ENCODE results near the gene ZNF408. TPM values are rescaled to one million over a fixed set of nuclear protein-coding genes. Genes with fewer than 3 reads are reported as not detected.
A peak's percentile ranks its signal among the peaks of the same experiment; 100 is the strongest.

Gene ZNF408
- total and polyA plus RNA-seq, 2 of the 13 experiments (the other 11 are each of a cell fraction or from before 2014, with no cell fraction given) = 11.2 to 12.5 TPM

DNA sequence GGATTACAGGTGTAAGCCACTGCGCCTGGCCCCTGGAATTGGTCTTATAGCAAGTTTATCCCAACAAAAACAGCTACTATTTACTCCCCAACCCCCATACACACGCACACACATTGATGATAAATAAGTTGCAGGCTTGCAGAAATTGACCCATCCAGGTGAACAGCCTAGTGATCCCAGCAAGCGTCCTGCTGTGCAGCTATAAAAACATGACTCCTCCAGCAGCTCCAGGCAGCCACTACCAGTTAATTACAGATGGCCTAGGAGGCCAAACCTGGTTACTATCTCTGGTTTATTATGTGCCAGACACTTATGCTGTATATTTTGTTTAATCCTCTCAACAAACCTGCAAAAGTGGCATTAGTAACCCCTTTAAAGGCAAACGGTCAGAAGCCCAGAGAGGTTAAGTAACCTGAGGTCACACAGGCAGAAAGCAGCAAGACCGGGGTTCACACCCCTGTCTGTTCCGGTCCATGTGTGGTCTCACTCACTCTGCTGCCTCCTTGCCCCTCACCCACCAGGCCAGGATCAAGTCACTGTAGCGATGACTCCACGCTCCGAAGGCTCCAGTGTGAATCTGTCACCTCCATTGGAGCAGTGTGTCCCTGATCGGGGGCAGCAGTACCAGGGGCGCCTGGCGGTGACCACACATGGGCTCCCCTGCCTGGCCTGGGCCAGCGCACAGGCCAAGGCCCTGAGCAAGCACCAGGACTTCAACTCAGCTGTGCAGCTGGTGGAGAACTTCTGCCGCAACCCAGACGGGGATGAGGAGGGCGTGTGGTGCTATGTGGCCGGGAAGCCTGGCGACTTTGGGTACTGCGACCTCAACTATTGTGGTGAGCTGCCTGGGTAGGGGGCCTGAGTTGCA lies 24.7 kb downstream of the ZNF408 start (continued):
- TF ChIP-seq, protein P1, sequence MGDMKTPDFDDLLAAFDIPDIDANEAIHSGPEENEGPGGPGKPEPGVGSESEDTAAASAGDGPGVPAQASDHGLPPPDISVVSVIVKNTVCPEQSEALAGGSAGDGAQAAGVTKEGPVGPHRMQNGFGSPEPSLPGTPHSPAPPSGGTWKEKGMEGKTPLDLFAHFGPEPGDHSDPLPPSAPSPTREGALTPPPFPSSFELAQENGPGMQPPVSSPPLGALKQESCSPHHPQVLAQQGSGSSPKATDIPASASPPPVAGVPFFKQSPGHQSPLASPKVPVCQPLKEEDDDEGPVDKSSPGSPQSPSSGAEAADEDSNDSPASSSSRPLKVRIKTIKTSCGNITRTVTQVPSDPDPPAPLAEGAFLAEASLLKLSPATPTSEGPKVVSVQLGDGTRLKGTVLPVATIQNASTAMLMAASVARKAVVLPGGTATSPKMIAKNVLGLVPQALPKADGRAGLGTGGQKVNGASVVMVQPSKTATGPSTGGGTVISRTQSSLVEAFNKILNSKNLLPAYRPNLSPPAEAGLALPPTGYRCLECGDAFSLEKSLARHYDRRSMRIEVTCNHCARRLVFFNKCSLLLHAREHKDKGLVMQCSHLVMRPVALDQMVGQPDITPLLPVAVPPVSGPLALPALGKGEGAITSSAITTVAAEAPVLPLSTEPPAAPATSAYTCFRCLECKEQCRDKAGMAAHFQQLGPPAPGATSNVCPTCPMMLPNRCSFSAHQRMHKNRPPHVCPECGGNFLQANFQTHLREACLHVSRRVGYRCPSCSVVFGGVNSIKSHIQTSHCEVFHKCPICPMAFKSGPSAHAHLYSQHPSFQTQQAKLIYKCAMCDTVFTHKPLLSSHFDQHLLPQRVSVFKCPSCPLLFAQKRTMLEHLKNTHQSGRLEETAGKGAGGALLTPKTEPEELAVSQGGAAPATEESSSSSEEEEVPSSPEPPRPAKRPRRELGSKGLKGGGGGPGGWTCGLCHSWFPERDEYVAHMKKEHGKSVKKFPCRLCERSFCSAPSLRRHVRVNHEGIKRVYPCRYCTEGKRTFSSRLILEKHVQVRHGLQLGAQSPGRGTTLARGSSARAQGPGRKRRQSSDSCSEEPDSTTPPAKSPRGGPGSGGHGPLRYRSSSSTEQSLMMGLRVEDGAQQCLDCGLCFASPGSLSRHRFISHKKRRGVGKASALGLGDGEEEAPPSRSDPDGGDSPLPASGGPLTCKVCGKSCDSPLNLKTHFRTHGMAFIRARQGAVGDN (CRISPR knock-in tag; IDR thresholded peaks at IDR 0.05) = peak; percentile 22; the same call in 1 of the 2 replicates
- TF ChIP-seq, protein P2, sequence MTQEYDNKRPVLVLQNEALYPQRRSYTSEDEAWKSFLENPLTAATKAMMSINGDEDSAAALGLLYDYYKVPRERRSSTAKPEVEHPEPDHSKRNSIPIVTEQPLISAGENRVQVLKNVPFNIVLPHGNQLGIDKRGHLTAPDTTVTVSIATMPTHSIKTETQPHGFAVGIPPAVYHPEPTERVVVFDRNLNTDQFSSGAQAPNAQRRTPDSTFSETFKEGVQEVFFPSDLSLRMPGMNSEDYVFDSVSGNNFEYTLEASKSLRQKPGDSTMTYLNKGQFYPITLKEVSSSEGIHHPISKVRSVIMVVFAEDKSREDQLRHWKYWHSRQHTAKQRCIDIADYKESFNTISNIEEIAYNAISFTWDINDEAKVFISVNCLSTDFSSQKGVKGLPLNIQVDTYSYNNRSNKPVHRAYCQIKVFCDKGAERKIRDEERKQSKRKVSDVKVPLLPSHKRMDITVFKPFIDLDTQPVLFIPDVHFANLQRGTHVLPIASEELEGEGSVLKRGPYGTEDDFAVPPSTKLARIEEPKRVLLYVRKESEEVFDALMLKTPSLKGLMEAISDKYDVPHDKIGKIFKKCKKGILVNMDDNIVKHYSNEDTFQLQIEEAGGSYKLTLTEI (CRISPR knock-in tag; conservative IDR thresholded peaks at IDR 0.05) = no peak
- TF ChIP-seq POLR2AphosphoS2 (IDR thresholded peaks at IDR 0.05; ENCODE audit: low read depth, low read length) (no peak), SP5 (CRISPR knock-in tag; IDR thresholded peaks at IDR 0.05; ENCODE audit: borderline replicate concordance, low read depth) (no peak), TARDBP (CRISPR knock-in tag; IDR thresholded peaks at IDR 0.05) (no peak), NR1H2 (CRISPR knock-in tag; IDR thresholded peaks at IDR 0.05; ENCODE audit: borderline replicate concordance, low read depth) (no peak), PPARG (CRISPR knock-in tag; conservative IDR thresholded peaks at IDR 0.05) (no peak), KLF16 (CRISPR knock-in tag; IDR thresholded peaks at IDR 0.05) (no peak), KDM4B (CRISPR knock-in tag; IDR thresholded peaks at IDR 0.05) (no peak), ATF7 (IDR thresholded peaks at IDR 0.05) (no peak), ATF7 (CRISPR knock-in tag; IDR thresholded peaks at IDR 0.05) (no peak), BRCA1 (CRISPR knock-in tag; IDR thresholded peaks at IDR 0.05) (no peak), REPIN1 (CRISPR knock-in tag; IDR thresholded peaks at IDR 0.05; ENCODE audit: borderline replicate concordance, low read depth) (no peak), JDP2 (CRISPR knock-in tag; IDR thresholded peaks at IDR 0.05; ENCODE audit: borderline replicate concordance) (no peak), YY1 (IDR thresholded peaks at IDR 0.05; ENCODE audit: insufficient read depth, insufficient replicate concordance, low read depth, low read length) (no peak), ZNF619 (CRISPR knock-in tag; IDR thresholded peaks at IDR 0.05) (no peak), ZNF230 (CRISPR knock-in tag; IDR thresholded peaks at IDR 0.05) (no peak), ARHGAP35 (CRISPR knock-in tag; IDR thresholded peaks at IDR 0.05; ENCODE audit: borderline replicate concordance) (no peak), NR2C2 (CRISPR knock-in tag; IDR thresholded peaks at IDR 0.05; ENCODE audit: borderline replicate concordance) (no peak)
- TF ChIP-seq, protein P3, sequence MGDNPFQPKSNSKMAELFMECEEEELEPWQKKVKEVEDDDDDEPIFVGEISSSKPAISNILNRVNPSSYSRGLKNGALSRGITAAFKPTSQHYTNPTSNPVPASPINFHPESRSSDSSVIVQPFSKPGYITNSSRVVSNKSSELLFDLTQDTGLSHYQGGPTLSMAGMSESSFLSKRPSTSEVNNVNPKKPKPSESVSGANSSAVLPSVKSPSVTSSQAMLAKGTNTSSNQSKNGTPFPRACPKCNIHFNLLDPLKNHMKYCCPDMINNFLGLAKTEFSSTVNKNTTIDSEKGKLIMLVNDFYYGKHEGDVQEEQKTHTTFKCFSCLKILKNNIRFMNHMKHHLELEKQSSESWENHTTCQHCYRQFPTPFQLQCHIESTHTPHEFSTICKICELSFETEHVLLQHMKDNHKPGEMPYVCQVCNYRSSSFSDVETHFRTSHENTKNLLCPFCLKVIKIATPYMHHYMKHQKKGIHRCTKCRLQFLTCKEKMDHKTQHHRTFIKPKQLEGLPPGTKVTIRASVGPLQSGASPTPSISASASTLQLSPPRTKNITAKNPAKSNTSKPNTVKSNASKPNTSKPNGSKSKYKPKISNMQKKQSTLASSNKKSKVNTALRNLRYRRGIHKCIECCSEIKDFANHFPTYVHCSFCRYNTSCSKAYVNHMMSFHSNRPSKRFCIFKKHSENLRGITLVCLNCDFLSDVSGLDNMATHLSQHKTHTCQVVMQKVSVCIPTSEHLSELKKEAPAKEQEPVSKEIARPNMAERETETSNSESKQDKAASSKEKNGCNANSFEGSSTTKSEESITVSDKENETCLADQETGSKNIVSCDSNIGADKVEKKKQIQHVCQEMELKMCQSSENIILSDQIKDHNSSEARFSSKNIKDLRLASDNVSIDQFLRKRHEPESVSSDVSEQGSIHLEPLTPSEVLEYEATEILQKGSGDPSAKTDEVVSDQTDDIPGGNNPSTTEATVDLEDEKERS (CRISPR knock-in tag; IDR thresholded peaks at IDR 0.05) = no peak
